ENCODE data around the gene TBX2. TPM values are rescaled to one million over a fixed set of nuclear protein-coding genes. Genes with fewer than 3 reads are reported as not detected.
"Not testable (repeated sequence)": the region's sequence is repeated elsewhere in the genome, so short reads cannot be mapped to it uniquely, and the experiment has no call there.

The TBX2 gene
- polyA plus RNA-seq, 6 donors from 2014 or later, result not detected

- H3K27me3 Mint-ChIP-seq, result peaks cover 50 to 89% (median 87%) of the 10 kb centered on the region in 3 donors
- H3K36me3 Mint-ChIP-seq, result no peaks in the 10 kb centered on the region
- peaks cover 0 to 6% (median 5%) of the 10 kb centered on the region in 3 donors for H3K4me1 Mint-ChIP-seq
- peaks cover 0 to 4% (median 0%) of the 10 kb centered on the region in 7 donors for H3K9me3 Mint-ChIP-seq
- DNase-seq, result no peak
- no peak overlapping the region for H3K27ac Mint-ChIP-seq
- H3K4me3 Mint-ChIP-seq, result no peak overlapping the region
- no peak for ATAC-seq (ENCODE audit: low read depth in 2 of 2)
These were observed 21.2 kb downstream of the TBX2 start for GRCh38 chr17:61420745-61421398.

GRCh38 chr17:61421460-61421859 is 21.8 kb downstream of the TBX2 start:
- Mint-ChIP-seq H3K27ac (no peak overlapping the region), H3K27me3 (peaks cover 45 to 90% (median 84%) of the 10 kb centered on the region in 3 donors)

GRCh38 chr17:61422116-61422799 is 22.6 kb downstream of the TBX2 start:
- no peak overlapping the region for H3K4me3 Mint-ChIP-seq
- peaks cover 46 to 90% (median 77%) of the 10 kb centered on the region in 3 donors for H3K27me3 Mint-ChIP-seq
- no peak for DNase-seq
- H3K27ac Mint-ChIP-seq, result no peak overlapping the region
- H3K9me3 Mint-ChIP-seq, result peaks cover 0 to 4% (median 0%) of the 10 kb centered on the region in 7 donors
- H3K36me3 Mint-ChIP-seq, result no peaks in the 10 kb centered on the region
- H3K4me1 Mint-ChIP-seq, result no peaks in the 10 kb centered on the region
- ATAC-seq (ENCODE audit: low read depth in 2 of 2), result no peak

More at GRCh38 chr17:61421460-61421859, 21.8 kb downstream of the TBX2 start:
- no peak overlapping the region for H3K4me3 Mint-ChIP-seq
- peaks cover 0 to 4% (median 0%) of the 10 kb centered on the region in 7 donors for H3K9me3 Mint-ChIP-seq
- H3K4me1 Mint-ChIP-seq, result peaks cover 0 to 5% (median 2%) of the 10 kb centered on the region in 3 donors
- DNase-seq (no peak), ATAC-seq (ENCODE audit: low read depth in 2 of 2) (no peak)
- no peaks in the 10 kb centered on the region for H3K36me3 Mint-ChIP-seq

GRCh38 chr17:61422869-61423268 is 23.2 kb downstream of the TBX2 start:
- peak overlapping the region in 1 of 6 donors; percentile 55 for H3K27ac Mint-ChIP-seq
- H3K9me3 Mint-ChIP-seq, result peaks cover 0 to 6% (median 0%) of the 10 kb centered on the region in 7 donors
- H3K4me3 Mint-ChIP-seq, result no peak overlapping the region
- DNase-seq (no peak), ATAC-seq (ENCODE audit: low read depth in 2 of 2) (no peak)
- H3K4me1 Mint-ChIP-seq, result no peaks in the 10 kb centered on the region
- peaks cover 51 to 92% (median 76%) of the 10 kb centered on the region in 3 donors for H3K27me3 Mint-ChIP-seq
- no peaks in the 10 kb centered on the region for H3K36me3 Mint-ChIP-seq

GRCh38 chr17:61423967-61424649 is 24.5 kb downstream of the TBX2 start:
- Mint-ChIP-seq H3K9me3 (peaks cover 0 to 9% (median 0%) of the 10 kb centered on the region in 7 donors), H3K27ac (no peak overlapping the region), H3K36me3 (no peaks in the 10 kb centered on the region), H3K27me3 (peaks cover 43 to 80% (median 66%) of the 10 kb centered on the region in 3 donors), H3K4me3 (peak overlapping the region in 1 of 8 donors; percentile 41), H3K4me1 (no peaks in the 10 kb centered on the region)
- ATAC-seq (ENCODE audit: low read depth in 2 of 2) (no peak), DNase-seq (no peak)

GRCh38 chr17:61425682-61426481 is 26.2 kb downstream of the TBX2 start:
- Mint-ChIP-seq H3K9me3 (peaks cover 0 to 9% (median 0%) of the 10 kb centered on the region in 7 donors), H3K36me3 (no peaks in the 10 kb centered on the region), H3K4me1 (no peaks in the 10 kb centered on the region), H3K27ac (no peak overlapping the region), H3K4me3 (peak overlapping the region in 1 of 8 donors; percentile 33), H3K27me3 (peaks cover 31 to 62% (median 48%) of the 10 kb centered on the region in 3 donors)
- no peak for DNase-seq
- ATAC-seq (ENCODE audit: low read depth in 2 of 2), result no peak

GRCh38 chr17:61426482-61427304 is 27.1 kb downstream of the TBX2 start:
- ATAC-seq (ENCODE audit: low read depth in 2 of 2), result no peak
- DNase-seq, result no peak
- no peak overlapping the region for H3K27ac Mint-ChIP-seq
- peak overlapping the region in 1 of 8 donors; percentile 33 for H3K4me3 Mint-ChIP-seq
- peaks cover 0 to 9% (median 0%) of the 10 kb centered on the region in 7 donors for H3K9me3 Mint-ChIP-seq
- H3K36me3 Mint-ChIP-seq, result no peaks in the 10 kb centered on the region
- H3K4me1 Mint-ChIP-seq, result no peaks in the 10 kb centered on the region
- H3K27me3 Mint-ChIP-seq, result peaks cover 32 to 61% (median 46%) of the 10 kb centered on the region in 3 donors

- ATAC-seq (ENCODE audit: low read depth in 2 of 2) (no peak), DNase-seq (no peak)
- Mint-ChIP-seq H3K4me3 (no peak overlapping the region), H3K9me3 (peaks cover 0 to 9% (median 0%) of the 10 kb centered on the region in 7 donors), H3K36me3 (no peaks in the 10 kb centered on the region), H3K27ac (no peak overlapping the region), H3K4me1 (no peaks in the 10 kb centered on the region), H3K27me3 (peaks cover 31 to 57% (median 42%) of the 10 kb centered on the region in 3 donors)
These were observed 27.9 kb downstream of the TBX2 start for GRCh38 chr17:61427567-61427966.

- DNase-seq (no peak), ATAC-seq (ENCODE audit: low read depth in 2 of 2) (no peak)
- Mint-ChIP-seq H3K36me3 (peaks cover 0 to 1% of the 10 kb centered on the region in 2 donors), H3K9me3 (peaks cover 0 to 11% (median under 1%) of the 10 kb centered on the region in 7 donors), H3K4me3 (no peak overlapping the region), H3K4me1 (no peaks in the 10 kb centered on the region), H3K27me3 (peaks cover 33 to 60% (median 34%) of the 10 kb centered on the region in 3 donors), H3K27ac (no peak overlapping the region)
These were observed 29.6 kb downstream of the TBX2 start for GRCh38 chr17:61429274-61429673.

- H3K9me3 Mint-ChIP-seq, result peaks cover 0 to 16% (median 6%) of the 10 kb centered on the region in 7 donors
- H3K27ac Mint-ChIP-seq; H3K36me3 Mint-ChIP-seq; DNase-seq; H3K4me3 Mint-ChIP-seq; ATAC-seq (ENCODE audit: low read depth in 2 of 2); H3K4me1 Mint-ChIP-seq: not testable (repeated sequence)
- H3K27me3 Mint-ChIP-seq, result peaks cover 33 to 60% (median 35%) of the 10 kb centered on the region in 3 donors
These were observed 30.2 kb downstream of the TBX2 start for GRCh38 chr17:61429831-61430230.

GRCh38 chr17:61431594-61432311 is 32.1 kb downstream of the TBX2 start:
- H3K36me3 Mint-ChIP-seq, result peaks cover 0 to 17% of the 10 kb centered on the region in 2 donors
- no peaks in the 10 kb centered on the region for H3K4me1 Mint-ChIP-seq
- H3K9me3 Mint-ChIP-seq, result peaks cover 0 to 35% (median 18%) of the 10 kb centered on the region in 7 donors
- H3K27ac Mint-ChIP-seq, result no peak overlapping the region
- ATAC-seq (ENCODE audit: low read depth in 2 of 2), result no peak
- no peak for DNase-seq
- peaks cover 34 to 58% (median 46%) of the 10 kb centered on the region in 3 donors for H3K27me3 Mint-ChIP-seq
- H3K4me3 Mint-ChIP-seq, result no peak overlapping the region

GRCh38 chr17:61436273-61436672 is 36.6 kb downstream of the TBX2 start:
- peaks cover 60 to 80% (median 76%) of the 10 kb centered on the region in 3 donors for H3K27me3 Mint-ChIP-seq
- no peak for ATAC-seq (ENCODE audit: low read depth in 2 of 2)
- H3K4me3 Mint-ChIP-seq, result no peak overlapping the region
- no peak overlapping the region for H3K27ac Mint-ChIP-seq
- no peaks in the 10 kb centered on the region for H3K4me1 Mint-ChIP-seq
- no peak for DNase-seq
- H3K36me3 Mint-ChIP-seq, result peaks cover 7 to 51% of the 10 kb centered on the region in 2 donors
- H3K9me3 Mint-ChIP-seq, result peaks cover 19 to 61% (median 37%) of the 10 kb centered on the region in 7 donors
